A673 (cell line): Measurements from ENCODE around the gene ANK3.

Experiments used
- EZH2 ChIP-seq: fragments of 200-600 bp; sonication (generic); IDR thresholded peaks from 2 replicates; pipeline ENCODE4 v1.6.1; 2017; ENCODE audit warnings: borderline replicate concordance, low read depth, mild to moderate bottlenecking, mixed read lengths, antibody characterized with exemption, low read length; ENCODE audit not compliant: poor library complexity, severe bottlenecking
- TF ChIP-seq, protein P1 (sequence below): fragments of 300-800, 200-600 bp; sonication (generic); conservative IDR thresholded peaks from 2 replicates; pipeline ENCODE4 v1.5.1; 2017; ENCODE audit warnings: low read depth, mild to moderate bottlenecking, antibody characterized with exemption, low read length, moderate library complexity, mixed read lengths

DNA sequence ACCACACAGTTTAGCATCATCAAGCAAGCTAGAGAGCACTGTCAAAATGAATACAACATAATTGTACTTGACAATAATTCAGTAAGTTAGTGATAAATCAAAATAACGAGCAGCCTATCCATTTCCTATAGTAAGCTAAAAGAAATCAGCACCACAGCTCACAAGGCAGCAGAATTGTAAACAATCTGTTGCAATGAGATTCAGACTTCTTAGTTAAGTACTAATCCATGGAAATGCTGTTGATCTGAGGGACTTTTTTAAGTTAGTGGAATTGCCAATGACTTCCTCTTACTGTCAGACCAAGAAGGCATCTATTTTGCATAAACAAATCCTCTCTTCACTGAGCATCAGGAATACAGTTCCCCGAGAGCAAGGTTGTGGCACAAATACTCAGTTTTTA lies 346.8 kb downstream of the ANK3 start:
- TF ChIP-seq, protein P1, sequence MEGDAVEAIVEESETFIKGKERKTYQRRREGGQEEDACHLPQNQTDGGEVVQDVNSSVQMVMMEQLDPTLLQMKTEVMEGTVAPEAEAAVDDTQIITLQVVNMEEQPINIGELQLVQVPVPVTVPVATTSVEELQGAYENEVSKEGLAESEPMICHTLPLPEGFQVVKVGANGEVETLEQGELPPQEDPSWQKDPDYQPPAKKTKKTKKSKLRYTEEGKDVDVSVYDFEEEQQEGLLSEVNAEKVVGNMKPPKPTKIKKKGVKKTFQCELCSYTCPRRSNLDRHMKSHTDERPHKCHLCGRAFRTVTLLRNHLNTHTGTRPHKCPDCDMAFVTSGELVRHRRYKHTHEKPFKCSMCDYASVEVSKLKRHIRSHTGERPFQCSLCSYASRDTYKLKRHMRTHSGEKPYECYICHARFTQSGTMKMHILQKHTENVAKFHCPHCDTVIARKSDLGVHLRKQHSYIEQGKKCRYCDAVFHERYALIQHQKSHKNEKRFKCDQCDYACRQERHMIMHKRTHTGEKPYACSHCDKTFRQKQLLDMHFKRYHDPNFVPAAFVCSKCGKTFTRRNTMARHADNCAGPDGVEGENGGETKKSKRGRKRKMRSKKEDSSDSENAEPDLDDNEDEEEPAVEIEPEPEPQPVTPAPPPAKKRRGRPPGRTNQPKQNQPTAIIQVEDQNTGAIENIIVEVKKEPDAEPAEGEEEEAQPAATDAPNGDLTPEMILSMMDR = no peak
- no peak for TF ChIP-seq EZH2
